Dedifferentiated amniotic fluid mesenchymal stem cell (primary cell): ENCODE results near the gene TAS2R1.
"Not testable (repeated sequence)": the region's sequence is repeated elsewhere in the genome, so short reads cannot be mapped to it uniquely, and the experiment has no call there.

ENCODE experiments used
- DNase-seq: peaks from one replicate; pipeline ENCODE4 v3.0.0-alpha.2; 2016; ENCODE audit errors: extremely low spot score

The TAS2R1 gene

GRCh38 chr5:9622971-9623421 is 7.2 kb downstream of the TAS2R1 start:
- peak; percentile 71 for DNase-seq

- DNase-seq, result peak; percentile 35
Observed at GRCh38 chr5:9621379-9621903, 8.7 kb downstream of the TAS2R1 start.

- DNase-seq, result no peak
Observed at GRCh38 chr5:9619331-9620092, 10.6 kb downstream of the TAS2R1 start.

- no peak for DNase-seq
Observed at GRCh38 chr5:9617739-9618504, 12.2 kb downstream of the TAS2R1 start.

- DNase-seq, result no peak
Observed at GRCh38 chr5:9617221-9617620, 12.9 kb downstream of the TAS2R1 start.

GRCh38 chr5:9615331-9615730 is 14.8 kb downstream of the TAS2R1 start:
- DNase-seq, result no peak

- no peak for DNase-seq
Observed at GRCh38 chr5:9613360-9613759, 16.8 kb downstream of the TAS2R1 start.

GRCh38 chr5:9610969-9611368 is 19.2 kb downstream of the TAS2R1 start:
- no peak for DNase-seq

GRCh38 chr5:9610364-9610763 is 19.8 kb downstream of the TAS2R1 start:
- DNase-seq, result no peak

- DNase-seq, result no peak
Observed at GRCh38 chr5:9608093-9608492, 22.1 kb downstream of the TAS2R1 start.

GRCh38 chr5:9605041-9605838 is 24.9 kb downstream of the TAS2R1 start:
- no peak for DNase-seq

- no peak for DNase-seq
Observed at GRCh38 chr5:9604416-9604815, 25.7 kb downstream of the TAS2R1 start.

GRCh38 chr5:9601055-9601739 is 29.0 kb downstream of the TAS2R1 start:
- no peak for DNase-seq

GRCh38 chr5:9599391-9599790 is 30.8 kb downstream of the TAS2R1 start:
- no peak for DNase-seq

- not testable (repeated sequence) for DNase-seq
Observed at GRCh38 chr5:9598329-9598728, 31.8 kb downstream of the TAS2R1 start.

GRCh38 chr5:9597322-9597721 is 32.8 kb downstream of the TAS2R1 start:
- DNase-seq, result not testable (repeated sequence)

- DNase-seq, result no peak
Observed at GRCh38 chr5:9596824-9597223, 33.3 kb downstream of the TAS2R1 start.

- peak; percentile 57 for DNase-seq
Observed at GRCh38 chr5:9596171-9596780, 33.9 kb downstream of the TAS2R1 start.

- DNase-seq, result no peak
Observed at GRCh38 chr5:9594913-9595312, 35.2 kb downstream of the TAS2R1 start.

GRCh38 chr5:9589049-9589835 is 40.9 kb downstream of the TAS2R1 start:
- no peak for DNase-seq
